Spinal cord (tissue), 10 donors: ENCODE results near the gene VPS13A. TPM values are rescaled to one million over a fixed set of nuclear protein-coding genes. Genes with fewer than 3 reads are reported as not detected.

Experiments used
- DNase-seq, 6 donors: peaks; one replicate each; pipeline versions ENCODE4 v3.0.0 to v3.0.0-alpha.2; 2013 to 2015; ENCODE audit warnings: low spot score in 6 of 6, low read depth in 4 of 6
- H3K27ac ChIP-seq: one replicate; pipeline ENCODE4 v1.5.1; 2013; ENCODE audit warnings: low read depth, low read length, control low read depth
- H3K27me3 ChIP-seq: one replicate; pipeline ENCODE4 v1.6.1; 2013; ENCODE audit warnings: low read length; ENCODE audit not compliant: control insufficient read depth, insufficient read depth
- H3K36me3 ChIP-seq: one replicate; pipeline ENCODE4 v1.6.1; 2013; ENCODE audit warnings: low read length; ENCODE audit not compliant: control insufficient read depth, insufficient read depth
- H3K4me1 ChIP-seq: one replicate; pipeline ENCODE4 v1.6.1; 2013; ENCODE audit warnings: low read length; ENCODE audit not compliant: control insufficient read depth, insufficient read depth
- H3K4me3 ChIP-seq: one replicate; pipeline ENCODE4 v1.5.1; 2013; ENCODE audit warnings: low read depth, low read length, control low read depth
- H3K9me3 ChIP-seq: one replicate; pipeline ENCODE4 v1.6.1; 2013; ENCODE audit warnings: low read length; ENCODE audit not compliant: control insufficient read depth, insufficient read depth
- WGBS: methylation state at CpG from one replicate; pipeline ENCODE4 v1.1.5; 2013; ENCODE audit warnings: missing lambda C conversion rate; ENCODE audit not compliant: insufficient coverage; 5-methylcytosine and 5-hydroxymethylcytosine counted together
- polyA plus RNA-seq, 2 donors: library from polyadenylated mRNA; unstranded; fragments of 120-200 nt; gene quantifications; one replicate each; pipeline ENCODE4 v1.2.1, GENCODE V29; 2013; ENCODE audit not compliant: insufficient read length in 2 of 2
- total RNA-seq, 2 donors: library from RNA; depleted of rRNA in 1 of 2; stranded (reverse); fragments of 120-200 nt in 1 of 2; fragments of >200 nt in 1 of 2; gene quantifications; one replicate each; pipeline versions ENCODE4 v1.2.3 to v1.2.4, GENCODE V29; 2013 to 2014
- donor health status: healthy.

The VPS13A gene
- total and polyA plus RNA-seq, 4 donors, result 13.2 to 58.9 (median 21.1) TPM

DNA sequence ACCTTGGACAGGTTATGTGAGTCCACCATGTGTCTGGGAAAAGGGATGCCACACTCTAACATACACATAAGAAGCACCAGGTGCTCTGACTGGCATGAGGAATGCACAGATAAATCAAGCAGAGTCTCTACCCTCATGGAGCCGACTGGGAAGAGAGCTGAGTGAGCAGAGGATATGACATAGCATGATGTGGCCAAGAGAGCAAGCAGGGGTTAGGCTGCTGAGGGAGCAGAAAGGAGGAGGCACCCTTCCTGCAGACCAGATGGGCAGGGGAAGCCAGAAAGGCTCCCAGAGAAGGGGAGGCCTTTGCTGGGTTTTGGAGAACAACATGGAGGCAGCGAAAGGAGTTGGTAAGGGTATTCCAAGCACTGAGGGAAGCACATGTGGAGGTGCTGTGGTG is 247.7 kb downstream of the VPS13A start:
- DNase-seq, result no peak
- Histone ChIP-seq H3K9me3 (no peaks in the 10 kb centered on the region), H3K27me3 (no peaks in the 10 kb centered on the region), H3K4me1 (peaks cover 3% of the 10 kb centered on the region), H3K27ac (no peak overlapping the region), H3K36me3 (no peaks in the 10 kb centered on the region), H3K4me3 (no peak overlapping the region)
- WGBS, result 93% methylated on average over 2 of the region's 2 CpGs

DNA sequence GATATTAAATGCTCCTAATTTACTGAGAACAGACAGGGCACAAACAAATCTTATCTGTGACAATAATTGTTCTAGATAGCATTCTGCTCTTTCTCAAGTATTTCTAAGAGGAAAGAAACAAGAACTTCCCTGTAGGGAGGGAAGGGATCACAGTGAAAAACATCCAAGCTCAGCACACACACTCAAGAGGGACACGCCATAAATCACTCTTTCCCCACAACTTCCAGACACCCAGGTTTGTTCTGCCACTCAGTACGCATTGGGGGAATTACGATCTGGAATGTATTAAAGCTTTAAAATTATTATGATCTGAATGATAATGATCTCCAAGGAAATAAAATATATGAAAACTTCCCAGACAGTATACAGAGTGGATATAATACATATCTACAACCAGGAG is 249.4 kb downstream of the VPS13A start:
- Histone ChIP-seq H3K36me3 (no peaks in the 10 kb centered on the region), H3K4me3 (no peak overlapping the region), H3K27me3 (no peaks in the 10 kb centered on the region), H3K4me1 (peaks cover 3% of the 10 kb centered on the region), H3K27ac (no peak overlapping the region), H3K9me3 (no peaks in the 10 kb centered on the region)
- no CpG with 5 or more reads among the region's 3 CpGs for WGBS
- DNase-seq, result no peak

DNA sequence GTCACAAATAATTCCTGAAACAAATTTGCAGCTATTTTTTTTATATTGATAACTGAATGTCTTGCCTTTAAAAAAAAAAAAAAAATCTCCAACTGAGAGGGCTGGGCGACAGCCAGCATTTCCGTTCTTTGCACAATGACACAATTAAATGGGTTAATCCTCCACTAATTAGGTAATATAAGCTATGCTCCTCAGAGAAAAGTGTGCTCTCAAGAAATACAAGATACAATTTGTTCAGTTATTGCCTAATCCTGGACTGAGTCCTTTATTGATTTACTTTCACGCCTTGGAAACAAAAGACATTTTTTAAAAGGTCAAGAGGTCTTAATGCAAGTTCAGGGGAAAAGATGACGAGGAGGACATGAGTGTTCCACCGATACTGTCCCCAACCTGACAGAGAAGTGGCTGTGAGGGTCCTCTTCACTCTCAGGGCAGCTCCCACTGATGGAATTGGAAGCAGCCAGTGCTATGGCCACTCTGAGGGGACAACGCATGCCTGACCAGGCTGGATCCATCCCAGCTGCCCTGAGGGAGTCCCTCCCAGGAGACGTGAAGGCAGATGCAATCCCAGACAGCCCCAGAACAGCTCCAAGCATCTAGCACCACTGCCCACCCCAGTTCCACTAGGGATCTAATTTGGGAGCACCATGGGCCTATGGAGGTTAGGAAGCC is 250.1 kb downstream of the VPS13A start:
- Histone ChIP-seq H3K27me3 (no peaks in the 10 kb centered on the region), H3K27ac (no peak overlapping the region), H3K4me1 (peaks cover 3% of the 10 kb centered on the region), H3K4me3 (no peak overlapping the region), H3K9me3 (no peaks in the 10 kb centered on the region), H3K36me3 (no peaks in the 10 kb centered on the region)
- peak in 1 of 6 donors; percentile 66 for DNase-seq
- 70% methylated on average over 5 of the region's 7 CpGs for WGBS

DNA sequence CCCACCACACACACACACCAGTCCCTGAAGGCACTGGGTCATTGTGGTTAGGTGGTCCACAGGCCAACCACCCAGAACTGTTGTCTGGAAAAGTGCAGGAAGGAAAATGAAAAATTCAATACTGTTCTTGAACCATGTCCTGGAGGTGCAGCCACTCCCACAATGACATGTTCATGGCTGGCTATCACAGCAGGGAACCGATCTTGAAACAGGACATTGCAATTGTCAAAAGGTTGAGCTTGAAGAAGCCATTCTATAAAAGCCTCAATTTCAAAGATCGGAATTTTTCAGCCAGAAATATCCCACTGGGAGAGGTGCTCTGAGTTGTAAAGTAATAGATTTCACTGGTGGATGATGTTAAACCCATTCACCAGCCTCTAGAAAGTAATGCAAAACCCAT is 252.6 kb downstream of the VPS13A start:
- Histone ChIP-seq H3K9me3 (no peaks in the 10 kb centered on the region), H3K27me3 (no peaks in the 10 kb centered on the region), H3K4me3 (no peak overlapping the region), H3K36me3 (no peaks in the 10 kb centered on the region), H3K27ac (no peak overlapping the region), H3K4me1 (peaks cover 3% of the 10 kb centered on the region)
- 50% methylated on average over 1 of the region's 2 CpGs for WGBS
- DNase-seq, result no peak

DNA sequence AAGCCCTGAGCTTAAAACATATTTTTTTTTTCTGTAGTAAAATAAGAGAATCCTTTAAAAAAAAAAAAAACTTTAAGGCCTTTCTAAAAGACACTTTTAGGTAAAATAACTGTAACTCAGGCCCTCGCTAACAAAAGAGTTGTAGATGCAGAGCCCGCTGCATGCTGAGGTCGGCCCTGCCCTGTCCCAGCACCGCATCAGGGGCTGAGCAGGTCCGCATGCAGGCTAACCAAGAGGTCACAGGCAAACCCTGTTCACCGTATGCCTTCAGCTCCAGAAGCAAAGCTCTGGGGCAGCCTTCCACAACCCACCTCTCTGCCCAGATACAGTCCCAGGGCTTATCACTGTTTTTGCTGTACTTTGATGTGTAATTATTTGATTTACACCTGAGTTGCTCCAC is 254.7 kb downstream of the VPS13A start:
- no peak overlapping the region for H3K4me3 ChIP-seq
- no peaks in the 10 kb centered on the region for H3K9me3 ChIP-seq
- WGBS, result 86% methylated on average over 6 of the region's 6 CpGs
- no peak for DNase-seq
- no peaks in the 10 kb centered on the region for H3K36me3 ChIP-seq
- H3K27ac ChIP-seq, result no peak overlapping the region
- no peaks in the 10 kb centered on the region for H3K27me3 ChIP-seq
- H3K4me1 ChIP-seq, result peaks cover 3% of the 10 kb centered on the region

DNA sequence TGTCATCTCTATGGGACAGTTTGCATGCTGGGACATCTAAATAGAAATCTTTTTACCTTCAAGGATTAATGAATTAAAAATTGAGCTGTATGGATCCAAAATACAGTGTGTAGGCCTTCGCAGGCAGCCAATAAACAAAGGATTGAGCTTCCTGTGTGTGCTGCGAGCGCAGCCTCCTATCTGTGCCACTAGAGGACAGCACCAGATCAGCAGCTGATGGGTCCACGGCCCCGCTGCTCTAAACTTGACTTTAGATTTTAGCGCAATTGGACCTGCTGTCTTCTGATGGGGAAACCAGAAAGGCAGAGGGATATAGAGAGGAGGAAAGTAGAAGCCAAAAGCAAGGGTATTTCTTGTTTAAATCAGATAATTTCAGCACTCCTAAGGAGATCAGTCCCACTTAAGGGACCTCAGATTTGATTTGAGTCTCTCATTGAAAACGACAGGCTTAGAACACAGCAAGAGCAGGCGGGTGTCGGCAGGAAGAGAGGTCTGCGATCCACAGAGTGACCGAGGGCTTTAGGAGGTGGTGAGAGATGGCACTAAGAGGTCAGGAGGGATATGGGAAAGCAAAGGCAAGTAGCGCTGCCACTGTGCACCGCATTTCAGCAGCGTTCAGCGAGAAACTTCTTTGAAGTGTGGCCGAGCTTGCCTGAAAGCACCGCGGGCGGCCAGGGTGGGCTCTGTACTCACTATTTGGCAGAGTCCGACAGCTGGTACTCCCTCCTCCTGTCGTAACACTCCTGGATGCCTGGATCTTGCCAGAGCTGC is 256.5 kb downstream of the VPS13A start:
- no peak overlapping the region for H3K4me3 ChIP-seq

DNA sequence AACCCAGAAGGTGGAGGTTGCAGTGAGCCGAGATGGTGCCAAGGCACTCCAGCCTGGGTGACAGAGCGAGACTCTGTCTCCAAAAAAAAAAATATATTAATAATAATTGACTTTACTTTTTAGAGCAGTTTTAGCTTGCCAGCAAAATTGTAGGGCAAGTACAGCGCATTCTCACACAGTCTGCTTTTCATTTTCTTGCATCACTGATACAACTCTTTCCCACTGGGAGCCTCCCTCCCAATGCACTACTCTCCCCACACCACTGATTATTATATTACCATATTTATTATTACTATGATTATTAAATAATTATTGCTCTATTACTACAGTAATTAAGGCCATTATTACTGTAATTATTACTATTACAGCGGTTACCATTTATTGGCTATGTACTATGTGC is 257.9 kb downstream of the VPS13A start:
- H3K27ac ChIP-seq, result no peak overlapping the region
- no CpG with 5 or more reads among the region's 4 CpGs for WGBS
- H3K9me3 ChIP-seq, result no peaks in the 10 kb centered on the region
- H3K4me3 ChIP-seq, result no peak overlapping the region
- H3K4me1 ChIP-seq, result peaks cover 3% of the 10 kb centered on the region
- no peaks in the 10 kb centered on the region for H3K27me3 ChIP-seq
- DNase-seq, result no peak
- no peaks in the 10 kb centered on the region for H3K36me3 ChIP-seq

More for the DNA sequence above, 256.5 kb downstream of the VPS13A start:
- WGBS, result 61% methylated on average over 19 of the region's 21 CpGs
- Histone ChIP-seq H3K9me3 (no peaks in the 10 kb centered on the region), H3K4me1 (no peaks in the 10 kb centered on the region), H3K27me3 (no peaks in the 10 kb centered on the region), H3K27ac (no peak overlapping the region), H3K36me3 (no peaks in the 10 kb centered on the region)
- peak in 5 of 6 donors; percentile 59 to 96 (median 71) for DNase-seq

DNA sequence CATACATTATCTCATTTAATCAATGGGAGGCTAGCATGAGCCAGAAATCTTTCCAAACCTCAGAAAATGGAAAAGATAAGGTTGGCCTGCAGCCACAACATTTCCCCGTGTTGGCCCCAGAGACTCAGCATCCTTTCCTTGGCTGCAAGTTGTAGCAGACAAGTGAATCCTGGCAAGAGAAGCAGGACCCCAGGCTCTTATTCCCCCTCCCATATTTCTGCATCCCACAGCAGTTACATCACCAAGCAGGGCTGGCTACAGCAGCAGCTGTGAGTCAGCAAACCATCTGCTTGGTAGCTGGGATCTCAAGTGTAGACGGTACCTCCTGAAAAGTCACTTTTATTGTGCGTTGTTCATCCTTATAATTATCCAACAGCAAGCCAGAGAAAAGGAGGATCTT is 258.4 kb downstream of the VPS13A start:
- H3K4me3 ChIP-seq, result no peak overlapping the region
- no peaks in the 10 kb centered on the region for H3K9me3 ChIP-seq
- 63% methylated on average over 2 of the region's 3 CpGs for WGBS
- peaks cover 7% of the 10 kb centered on the region for H3K4me1 ChIP-seq
- H3K27ac ChIP-seq, result no peak overlapping the region
- H3K27me3 ChIP-seq, result no peaks in the 10 kb centered on the region
- no peaks in the 10 kb centered on the region for H3K36me3 ChIP-seq
- DNase-seq, result peak in 2 of 6 donors; percentile 33 to 41

DNA sequence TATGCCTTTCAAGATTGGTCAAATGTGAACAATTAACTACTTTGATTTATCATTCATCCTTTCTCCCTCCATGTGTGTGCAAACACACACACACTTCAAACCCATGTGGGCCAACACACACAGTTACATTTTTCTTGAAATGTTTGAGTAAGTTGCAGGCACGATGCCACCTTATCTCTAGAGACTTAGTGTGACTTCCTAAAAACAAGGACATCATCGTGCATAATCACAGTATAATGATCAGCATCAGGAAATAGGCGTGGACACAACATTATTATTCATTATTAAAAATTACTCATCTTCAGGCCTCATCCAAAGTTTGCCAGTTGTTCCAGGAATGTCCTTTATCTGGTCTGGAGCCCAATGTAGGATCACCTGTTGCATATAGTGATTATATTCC is 261.3 kb downstream of the VPS13A start:
- Histone ChIP-seq H3K27me3 (no peaks in the 10 kb centered on the region), H3K4me3 (no peak overlapping the region), H3K4me1 (peaks cover 8% of the 10 kb centered on the region), H3K9me3 (no peaks in the 10 kb centered on the region), H3K27ac (no peak overlapping the region), H3K36me3 (no peaks in the 10 kb centered on the region)
- no peak for DNase-seq
- WGBS, result 96% methylated on average over 3 of the region's 3 CpGs

DNA sequence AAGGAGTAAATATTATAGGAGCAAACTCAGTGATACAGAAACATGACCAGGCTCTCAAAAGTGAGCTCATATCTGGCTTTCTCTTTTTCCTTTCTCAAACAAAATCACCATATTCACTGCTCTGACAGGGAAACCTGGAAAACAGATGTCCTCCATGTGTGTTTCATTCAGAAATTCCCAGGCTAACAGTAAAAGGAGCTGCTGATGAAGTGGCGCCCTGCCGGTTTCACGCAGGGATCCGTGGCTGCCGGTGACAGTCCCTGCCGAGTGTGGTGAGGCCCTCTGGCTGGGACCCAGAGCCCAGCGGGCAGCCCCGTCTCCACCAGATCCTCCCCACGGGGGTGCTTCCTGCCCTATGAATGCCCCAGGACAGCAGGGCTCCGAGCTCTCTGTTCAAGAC is 262.7 kb downstream of the VPS13A start:
- Histone ChIP-seq H3K4me1 (peaks cover 8% of the 10 kb centered on the region), H3K4me3 (no peak overlapping the region), H3K27me3 (no peaks in the 10 kb centered on the region), H3K27ac (peak overlapping the region; percentile 43), H3K9me3 (no peaks in the 10 kb centered on the region), H3K36me3 (no peaks in the 10 kb centered on the region)
- 1% methylated on average over 6 of the region's 10 CpGs for WGBS
- peak in 4 of 6 donors; percentile 25 to 82 (median 56) for DNase-seq
